ENCODE measurements around the gene SFMBT1.

Gene SFMBT1

GRCh38 chr3:52923963-52924362 is 121.9 kb downstream of the SFMBT1 start:
- no peak for DNase-seq (ENCODE audit: low spot score)

DNA sequence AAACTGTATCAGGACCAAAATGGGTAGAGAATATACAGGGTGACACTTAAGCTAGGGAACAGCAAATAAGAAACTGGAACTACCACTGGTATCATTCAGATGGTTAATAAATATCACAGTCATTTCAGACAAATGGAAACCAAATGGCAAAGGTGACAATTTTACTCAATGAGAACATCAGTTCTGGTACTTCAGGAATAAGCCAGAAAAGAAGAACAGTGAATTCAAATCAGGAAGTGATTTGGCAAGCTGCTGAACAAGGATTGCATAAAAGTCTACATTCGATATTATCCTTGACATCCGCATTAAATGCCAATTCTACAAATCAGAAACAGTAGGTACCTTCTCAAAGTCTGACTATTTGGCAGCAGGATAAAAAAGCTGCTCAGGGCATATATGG is 125.0 kb downstream of the SFMBT1 start:
- DNase-seq (ENCODE audit: low spot score), result no peak

- DNase-seq (ENCODE audit: low spot score), result no peak
Measured at GRCh38 chr3:52917044-52917443, 128.8 kb downstream of the SFMBT1 start.

DNA sequence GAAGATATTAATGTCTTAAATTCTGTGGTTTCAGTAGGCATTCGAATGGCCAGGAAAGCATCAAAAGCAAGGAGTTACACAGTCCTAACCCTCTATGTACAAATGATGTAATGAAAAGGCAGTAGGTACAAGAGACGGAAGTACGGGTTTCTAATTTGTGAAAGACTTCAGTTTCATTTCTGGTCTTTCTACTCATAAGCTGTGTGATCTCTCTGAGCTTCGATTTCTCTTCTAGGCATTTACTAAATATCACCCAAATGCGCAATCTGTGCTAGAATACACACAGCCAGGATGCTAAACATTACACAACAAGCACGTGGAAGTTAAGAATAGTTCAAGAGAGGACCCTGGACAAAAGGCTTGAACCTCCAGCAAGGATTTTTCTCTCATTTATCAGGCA is 130.6 kb downstream of the SFMBT1 start:
- DNase-seq (ENCODE audit: low spot score), result no peak

DNA sequence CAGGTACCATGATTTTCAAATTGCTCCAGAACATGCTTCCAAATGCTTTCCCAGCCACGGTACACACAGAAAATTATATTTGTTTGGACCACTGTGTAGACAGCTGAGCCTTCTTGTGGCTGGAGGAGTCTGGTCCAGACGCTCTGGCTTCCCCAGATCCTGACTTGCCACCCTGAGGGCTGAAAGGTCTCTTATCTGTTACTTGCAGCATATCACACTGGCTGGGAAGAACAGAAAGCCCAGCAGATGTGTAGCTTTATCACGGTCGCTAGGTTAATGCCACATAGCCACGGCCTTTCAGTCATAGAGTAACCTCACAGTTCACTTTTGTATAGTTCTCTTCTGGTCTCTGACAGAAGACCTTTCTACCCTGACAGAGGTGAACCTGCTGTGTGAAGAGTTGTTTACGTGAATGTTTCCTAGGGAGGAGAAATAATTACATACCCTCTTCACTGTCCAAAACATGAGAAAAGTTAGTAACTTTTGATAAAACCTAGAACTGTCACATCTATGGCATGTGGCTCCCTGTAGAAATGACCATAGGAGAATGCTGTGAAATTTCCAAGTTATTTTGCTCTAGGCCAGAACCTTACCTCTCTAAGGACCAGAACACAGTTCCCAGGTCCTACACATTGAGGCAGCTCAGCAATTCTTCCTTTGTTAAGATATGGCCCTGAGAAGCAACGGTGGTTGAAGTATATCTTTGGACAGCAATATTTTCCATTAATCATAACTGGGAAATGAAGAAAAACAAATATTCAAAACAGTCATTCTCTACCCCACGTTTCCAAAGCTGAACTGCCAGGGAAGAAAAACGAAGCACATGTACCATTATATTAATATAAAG is 132.8 kb downstream of the SFMBT1 start:
- DNase-seq (ENCODE audit: low spot score), result no peak

GRCh38 chr3:52910823-52911222 is 135.1 kb downstream of the SFMBT1 start:
- no peak for DNase-seq (ENCODE audit: low spot score)

- DNase-seq (ENCODE audit: low spot score), result no peak
Measured at GRCh38 chr3:52907497-52907896, 138.4 kb downstream of the SFMBT1 start.

DNA sequence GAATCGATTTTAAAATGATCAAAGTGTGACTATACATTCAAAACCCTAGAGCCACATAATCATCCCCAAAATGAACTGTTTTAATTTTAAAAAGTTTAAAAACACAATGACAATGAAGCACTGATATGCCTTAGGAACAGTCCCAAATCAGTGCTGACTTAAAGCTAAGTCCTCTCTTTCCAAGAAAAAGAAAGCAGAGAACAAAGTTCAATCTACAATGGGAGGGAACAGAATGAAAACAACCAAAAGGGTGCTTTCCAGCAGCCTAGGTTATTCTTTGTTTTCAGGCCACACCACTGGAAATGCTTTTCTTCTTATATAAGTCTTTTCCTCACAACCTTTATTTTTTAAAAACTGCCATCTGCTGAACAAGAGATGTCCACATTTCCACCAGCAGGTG is 141.3 kb downstream of the SFMBT1 start:
- DNase-seq (ENCODE audit: low spot score), result no peak

- no peak for DNase-seq (ENCODE audit: low spot score)
Measured at GRCh38 chr3:52904000-52904399, 141.9 kb downstream of the SFMBT1 start.

GRCh38 chr3:52897130-52898122 is 148.4 kb downstream of the SFMBT1 start, which contains the start of gene STIMATE:
TSS of gene STIMATE (minus strand) at chr3:52897548. CDS start at chr3:52897450, 98 bp downstream.
- peak; percentile 86 for DNase-seq (ENCODE audit: low spot score)

GRCh38 chr3:52896613-52897012 is 149.3 kb downstream of the SFMBT1 start:
- no peak for DNase-seq (ENCODE audit: low spot score)

- no peak for DNase-seq (ENCODE audit: low spot score)
Measured at GRCh38 chr3:52896151-52896550, 149.7 kb downstream of the SFMBT1 start.

DNA sequence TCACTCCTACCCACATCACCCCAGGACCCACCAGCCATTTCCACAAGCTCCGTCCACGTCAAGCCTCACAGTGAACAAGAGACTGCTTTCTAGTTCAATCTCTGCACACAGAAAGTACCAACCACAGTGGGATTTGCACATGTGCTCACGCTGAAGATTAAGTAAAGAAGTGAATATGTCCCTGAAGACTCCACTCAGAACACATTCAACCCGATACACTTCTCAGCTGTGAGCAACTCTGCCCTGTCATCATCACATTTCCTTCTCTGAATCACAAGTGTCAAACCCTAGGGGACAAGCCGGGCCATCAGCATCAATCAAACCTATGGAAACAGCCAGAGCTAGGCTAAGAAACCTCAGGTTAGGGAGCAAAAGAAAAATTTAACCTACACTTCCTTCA is 150.5 kb downstream of the SFMBT1 start:
- DNase-seq (ENCODE audit: low spot score), result no peak

GRCh38 chr3:52894756-52895155 is 151.1 kb downstream of the SFMBT1 start:
- no peak for DNase-seq (ENCODE audit: low spot score)

DNA sequence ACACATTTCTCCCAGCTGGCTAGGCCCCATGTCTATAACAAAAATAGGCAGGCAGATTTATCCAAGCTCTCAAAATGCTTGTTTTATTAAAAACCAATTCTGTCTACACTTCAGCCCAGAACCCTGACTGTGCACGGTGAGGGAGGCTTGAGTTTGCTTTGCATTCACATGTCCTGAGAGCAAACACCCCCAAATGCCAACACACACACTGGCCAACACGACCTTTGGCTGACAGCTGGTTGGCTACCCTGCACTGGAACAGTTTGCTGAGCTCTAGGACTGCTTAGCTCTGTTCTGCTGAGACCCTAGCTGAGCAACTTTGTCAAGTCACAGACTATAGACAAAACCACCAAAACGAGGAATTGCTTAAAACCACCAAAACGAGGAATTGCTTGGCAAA is 152.2 kb downstream of the SFMBT1 start:
- DNase-seq (ENCODE audit: low spot score), result no peak

GRCh38 chr3:52892625-52893311 is 153.1 kb downstream of the SFMBT1 start:
- DNase-seq (ENCODE audit: low spot score), result no peak

- no peak for DNase-seq (ENCODE audit: low spot score)
Measured at GRCh38 chr3:52892290-52892624, 153.6 kb downstream of the SFMBT1 start.

- DNase-seq (ENCODE audit: low spot score), result no peak
Measured at GRCh38 chr3:52891615-52892081, 154.2 kb downstream of the SFMBT1 start.

- no peak for DNase-seq (ENCODE audit: low spot score)
Measured at GRCh38 chr3:52891164-52891563, 154.7 kb downstream of the SFMBT1 start.

GRCh38 chr3:52890735-52891134 is 155.1 kb downstream of the SFMBT1 start:
- no peak for DNase-seq (ENCODE audit: low spot score)

DNA sequence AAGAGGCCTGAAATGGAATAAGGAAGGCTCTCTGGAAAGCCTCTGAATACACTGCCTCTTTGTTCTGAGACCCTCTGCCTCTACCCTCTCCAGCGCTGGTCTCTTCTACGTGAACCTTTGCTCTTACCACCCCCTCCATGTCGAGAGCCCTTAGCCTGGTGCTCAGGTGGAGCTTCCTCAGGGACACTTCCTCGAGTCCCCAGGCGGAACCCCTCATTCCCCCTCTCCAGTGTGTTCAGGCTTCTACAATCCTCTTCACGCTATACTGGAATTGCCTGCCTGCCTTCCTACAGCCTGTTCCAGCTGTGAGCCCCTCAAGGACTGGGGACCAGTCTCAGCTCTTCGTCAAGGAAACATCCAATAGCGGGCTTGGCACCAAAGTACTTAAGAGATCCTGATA is 156.0 kb downstream of the SFMBT1 start:
- no peak for DNase-seq (ENCODE audit: low spot score)

DNA sequence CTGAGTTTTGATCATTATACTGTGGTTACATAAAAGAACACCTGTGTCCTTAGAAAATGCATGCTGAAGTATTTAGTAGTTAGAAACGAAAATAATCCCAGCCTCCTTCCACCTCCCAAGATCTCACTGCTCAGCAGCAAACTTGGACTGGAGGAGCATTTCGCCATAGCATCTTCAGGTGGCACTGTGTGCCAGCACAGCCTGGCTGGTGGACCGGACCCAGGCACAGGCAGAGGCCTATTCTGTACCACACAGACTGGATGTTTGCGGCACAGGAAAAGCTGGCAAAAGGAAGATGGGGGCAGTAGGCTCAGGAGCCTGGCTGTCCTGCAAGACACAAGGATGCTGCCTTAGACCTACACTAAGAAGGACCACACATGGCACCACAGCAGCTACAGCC is 158.7 kb downstream of the SFMBT1 start:
- peak; percentile 70 for DNase-seq (ENCODE audit: low spot score)

Measured in cerebellar cortex (tissue), 1 donor.